HepG2 (cell line): ENCODE data around the gene ERFL.

Source experiments
- EP300 ChIP-seq, 3 experiments: sonication (generic) in 1 of 3; formaldehyde crosslinking in 1 of 3; IDR thresholded peaks; 2 replicates each; pipeline versions ENCODE4 v1.5.1 to v1.6.1; 2011 to 2020; ENCODE audit warnings: low read depth in 2 of 3, low read length in 2 of 3, borderline replicate concordance in 1 of 3, improper control_type of control experiment in 1 of 3, mild to moderate bottlenecking in 1 of 3, missing genetic modification reagents in 1 of 3, moderate library complexity in 1 of 3
- IKZF5 ChIP-seq: IDR thresholded peaks from 2 replicates; pipeline ENCODE4 v1.6.1; 2018; ENCODE audit warnings: missing genetic modification reagents, mild to moderate bottlenecking, missing compliant biosample characterization
- POLR2A ChIP-seq, 2 experiments: IDR thresholded peaks; 2 replicates each; pipeline ENCODE4 v1.6.1; 2011; ENCODE audit warnings: low read depth in 2 of 2, low read length in 2 of 2, mild to moderate bottlenecking in 1 of 2, moderate library complexity in 1 of 2; ENCODE audit not compliant: insufficient read depth in 1 of 2
- ZBTB44 ChIP-seq: sonication (generic); formaldehyde crosslinking; IDR thresholded peaks from 2 replicates; pipeline ENCODE4 v1.4.0; 2020; ENCODE audit warnings: missing genetic modification reagents
- ZNF558 ChIP-seq: sonication (generic); formaldehyde crosslinking; IDR thresholded peaks from 2 replicates; pipeline ENCODE4 v1.9.0; 2022; ENCODE audit warnings: mild to moderate bottlenecking, missing genetic modification reagents, borderline replicate concordance
- ZNF772 ChIP-seq: sonication (generic); formaldehyde crosslinking; IDR thresholded peaks from 2 replicates; pipeline ENCODE4 v1.5.0; 2020; ENCODE audit warnings: mild to moderate bottlenecking, missing genetic modification reagents

DNA sequence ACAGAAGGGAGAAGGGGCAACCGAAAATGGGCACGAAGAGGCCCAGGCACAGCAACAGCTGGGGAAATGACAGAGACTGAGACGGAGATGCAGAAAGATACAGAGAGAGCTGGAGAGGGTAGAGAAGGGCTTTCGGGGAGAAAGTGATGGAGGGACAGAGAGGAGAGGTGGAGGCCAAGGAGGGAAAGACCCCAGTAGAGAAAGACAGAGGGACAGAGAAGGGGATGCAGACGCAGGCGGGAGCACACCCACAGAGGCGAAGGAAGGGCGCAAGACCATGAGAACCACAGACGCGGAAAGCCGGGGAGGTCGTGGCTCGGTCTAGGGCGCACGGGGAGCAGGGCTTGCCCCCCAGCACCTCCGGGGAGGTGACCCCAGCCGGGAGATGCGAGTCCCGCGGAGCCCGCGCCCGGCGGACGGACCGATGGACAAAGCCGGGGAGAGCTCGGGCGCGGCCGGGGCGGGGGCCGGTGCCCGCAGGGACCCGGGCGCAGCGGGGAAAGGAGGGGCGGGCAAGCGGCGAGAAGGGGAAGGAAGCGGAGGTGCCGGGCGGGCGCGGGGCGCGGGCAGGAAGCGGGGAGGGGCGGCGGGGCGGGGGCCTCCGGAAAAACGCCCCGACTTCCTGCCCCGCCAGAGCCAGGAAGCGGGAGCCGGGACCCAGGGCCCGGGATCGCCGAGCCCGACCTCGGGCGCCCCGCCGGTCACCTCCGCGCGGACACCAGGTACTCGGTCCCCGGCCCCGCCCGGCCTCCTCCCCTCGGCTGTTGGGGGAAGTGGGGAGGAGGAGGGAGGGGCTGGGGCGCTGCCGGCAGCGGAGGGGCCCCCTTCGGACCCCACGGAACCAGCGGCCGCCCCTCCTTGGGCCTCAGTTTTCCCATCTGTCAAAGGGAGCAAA is 45.4 kb downstream of the ERFL start, which contains the start of gene ARHGEF1:
- TF ChIP-seq IKZF5 (CRISPR knock-in tag) (no peak), EP300 (IDR thresholded peaks at IDR 0.05; ENCODE audit: low read depth in 2 of 2, low read length in 2 of 2) (no peak), EP300 (CRISPR knock-in tag; IDR thresholded peaks at IDR 0.05; ENCODE audit: borderline replicate concordance) (no peak), ZNF772 (CRISPR knock-in tag) (no peak), POLR2A (IDR thresholded peaks at IDR 0.05; ENCODE audit: insufficient read depth in 1 of 2, low read depth in 2 of 2, low read length in 2 of 2) (peak in 1 of 2 experiments; percentile 53; a peak in 1 of 4 replicates), ZNF558 (CRISPR knock-in tag) (no peak), ZBTB44 (CRISPR knock-in tag) (no peak)
